GM23338 (cell line): ENCODE data around the gene EPS8. TPM values are rescaled to one million over a fixed set of nuclear protein-coding genes. Genes with fewer than 3 reads are reported as not detected.

Experiments used
- ATAC-seq: fragments of 200-7000 bp; cut with Tn5 transposase; 3 replicates; pipeline ENCODE4 v1.9.1; 2020
- DNase-seq: peaks from one replicate; pipeline ENCODE4 v3.0.0-alpha.2; 2015; ENCODE audit warnings: low spot score
- H2AFZ ChIP-seq: fragments of 200-600 bp; sonication (generic); 2 replicates; pipeline ENCODE4 v1.8.0; 2016; ENCODE audit warnings: antibody characterized with exemption, mild to moderate bottlenecking, moderate library complexity
- H3F3A ChIP-seq: fragments of 200-600 bp; sonication (generic); replicated peaks from 2 replicates; pipeline ENCODE4 v1.8.0; 2017; ENCODE audit warnings: antibody characterized with exemption, mixed run types, low read depth
- H3K27ac ChIP-seq: fragments of 200-600 bp; sonication (generic); 2 replicates; pipeline ENCODE4 v1.6.1; 2016; ENCODE audit warnings: low read depth
- H3K27me3 ChIP-seq: fragments of 200-600 bp; sonication (generic); 2 replicates; pipeline ENCODE4 v1.8.0; 2016; ENCODE audit warnings: mild to moderate bottlenecking, mixed run types, moderate library complexity; ENCODE audit not compliant: insufficient read depth
- H3K36me3 ChIP-seq: fragments of 200-600 bp; sonication (generic); 2 replicates; pipeline ENCODE4 v1.8.0; 2016; ENCODE audit warnings: mild to moderate bottlenecking; ENCODE audit not compliant: insufficient read depth
- H3K4me1 ChIP-seq: fragments of 200-600 bp; sonication (generic); 2 replicates; pipeline ENCODE4 v1.8.0; 2016; ENCODE audit warnings: mild to moderate bottlenecking, moderate library complexity; ENCODE audit not compliant: insufficient read depth
- H3K4me2 ChIP-seq: fragments of 200-600 bp; sonication (generic); 2 replicates; pipeline ENCODE4 v1.7.1; 2017; ENCODE audit warnings: mixed run types
- H3K4me3 ChIP-seq: fragments of 200-600 bp; sonication (generic); 2 replicates; pipeline ENCODE4 v1.6.1; 2016; ENCODE audit warnings: mixed run types
- H3K79me2 ChIP-seq: fragments of 200-600 bp; sonication (generic); replicated peaks from 2 replicates; pipeline ENCODE4 v1.8.0; 2017; ENCODE audit warnings: mild to moderate bottlenecking; ENCODE audit not compliant: insufficient read depth
- H3K9me2 ChIP-seq: fragments of 200-600 bp; sonication (generic); 2 replicates; pipeline ENCODE4 v1.8.0; 2017; ENCODE audit not compliant: insufficient read depth
- H4K20me1 ChIP-seq: fragments of 200-600 bp; sonication (generic); replicated peaks from 2 replicates; pipeline ENCODE4 v1.8.0; 2017; ENCODE audit warnings: mild to moderate bottlenecking; ENCODE audit not compliant: insufficient read depth
- H3K27ac Mint-ChIP-seq: 2 replicates; pipeline ENCODE4 v1.8.0; 2020; ENCODE audit warnings: inconsistent platforms, mild to moderate bottlenecking, moderate library complexity, mixed read lengths
- H3K27me3 Mint-ChIP-seq: 3 replicates; pipeline ENCODE4 v1.8.0; 2022; ENCODE audit warnings: low read depth, mild to moderate bottlenecking, moderate library complexity, mixed read lengths, inconsistent platforms; ENCODE audit not compliant: insufficient read depth, poor library complexity
- H3K36me3 Mint-ChIP-seq: 3 replicates; pipeline ENCODE4 v1.8.0; 2021; ENCODE audit warnings: low read depth, mild to moderate bottlenecking, inconsistent platforms, moderate library complexity, mixed read lengths
- H3K4me1 Mint-ChIP-seq: 3 replicates; pipeline ENCODE4 v1.8.0; 2020; ENCODE audit warnings: mild to moderate bottlenecking, inconsistent platforms, mixed read lengths
- H3K4me3 Mint-ChIP-seq: 3 replicates; pipeline ENCODE4 v1.8.0; 2021; ENCODE audit warnings: moderate library complexity, mild to moderate bottlenecking, inconsistent platforms, mixed read lengths
- H3K9me3 Mint-ChIP-seq: 3 replicates; pipeline ENCODE4 v1.8.0; 2020; ENCODE audit warnings: moderate library complexity, mild to moderate bottlenecking, inconsistent platforms, mixed read lengths
- CREB1 ChIP-seq: fragments of 250-450 bp; sonication (Bioruptor Pico); IDR thresholded peaks from 2 replicates; pipeline ENCODE4 v1.5.0; 2020; ENCODE audit warnings: low read depth, mild to moderate bottlenecking, moderate library complexity
- ETS1 ChIP-seq: IDR thresholded peaks from 2 replicates; pipeline ENCODE4 v1.6.1; 2016; ENCODE audit warnings: antibody characterized with exemption
- EZH2 ChIP-seq: fragments of 200-600 bp; sonication (generic); IDR thresholded peaks from one replicate; pipeline ENCODE4 v1.8.0; 2017; ENCODE audit warnings: antibody characterized with exemption, mild to moderate bottlenecking, low read depth; ENCODE audit not compliant: unreplicated experiment
- EZH2phosphoT487 ChIP-seq: fragments of 200-600 bp; sonication (generic); IDR thresholded peaks from one replicate; pipeline ENCODE4 v1.8.1; 2018; ENCODE audit warnings: antibody characterized with exemption; ENCODE audit not compliant: unreplicated experiment
- JUNB ChIP-seq: IDR thresholded peaks from one replicate; pipeline ENCODE4 v1.6.1; 2016; ENCODE audit warnings: antibody characterized with exemption; ENCODE audit not compliant: unreplicated experiment
- NANOG ChIP-seq: IDR thresholded peaks from 2 replicates; pipeline ENCODE4 v1.6.1; 2016; ENCODE audit warnings: antibody characterized with exemption, borderline replicate concordance
- STAT1 ChIP-seq: IDR thresholded peaks from one replicate; pipeline ENCODE4 v1.6.1; 2016; ENCODE audit warnings: antibody characterized with exemption; ENCODE audit not compliant: unreplicated experiment
- ZNF114 ChIP-seq: fragments of 250-450 bp; sonication (Bioruptor Pico); IDR thresholded peaks from 2 replicates; pipeline ENCODE4 v1.5.0; 2020; ENCODE audit warnings: mild to moderate bottlenecking, moderate library complexity
- ZNF462 ChIP-seq: fragments of 250-450 bp; sonication (Bioruptor Pico); IDR thresholded peaks from 2 replicates; pipeline ENCODE4 v1.5.0; 2020; ENCODE audit warnings: mild to moderate bottlenecking, moderate library complexity
- polyA plus RNA-seq: library from polyadenylated mRNA; unstranded; fragments of >200 nt; fragmentation: Nextera tagmentation; extraction: Ambion mirVana; gene quantifications from 2 replicates; pipeline ENCODE4 v1.2.1, GENCODE V29; 2016
- total RNA-seq: library from RNA; depleted of rRNA; stranded (reverse); fragments of >200 nt; shearing (Covaris generic); gene quantifications from 2 replicates; pipeline ENCODE4 v1.2.3, GENCODE V29; 2014

Gene EPS8
- total and polyA plus RNA-seq, 2 experiments from 2014 or later = 3.5 to 5.4 TPM

GRCh38 chr12:15603474-15604085 lies 185.6 kb downstream of the EPS8 start:
- no peaks in the 10 kb centered on the region for H3K9me3 Mint-ChIP-seq
- DNase-seq (no peak), ATAC-seq (no peak)
- Histone ChIP-seq H3K27ac (no peak overlapping the region), H3K4me2 (no peak overlapping the region), H3K79me2 (no peaks in the 10 kb centered on the region), H2AFZ (no peak overlapping the region), H3F3A (no peaks in the 10 kb centered on the region), H3K9me2 (no peaks in the 10 kb centered on the region), H3K4me1 (no peaks in the 10 kb centered on the region), H4K20me1 (no peaks in the 10 kb centered on the region), H3K36me3 (no peaks in the 10 kb centered on the region), H3K4me3 (no peak overlapping the region), H3K27me3 (no peaks in the 10 kb centered on the region)
- no peaks in the 10 kb centered on the region for H3K4me1 Mint-ChIP-seq
- no peak for TF ChIP-seq EZH2
- no peak for TF ChIP-seq NANOG
- H3K27me3 Mint-ChIP-seq = no peaks in the 10 kb centered on the region
- no peak overlapping the region for H3K27ac Mint-ChIP-seq
- no peak overlapping the region for H3K4me3 Mint-ChIP-seq
- no peaks in the 10 kb centered on the region for H3K36me3 Mint-ChIP-seq

- ATAC-seq (no peak), DNase-seq (no peak)
- no peaks in the 10 kb centered on the region for H3K27me3 Mint-ChIP-seq
- H3K4me1 Mint-ChIP-seq = no peaks in the 10 kb centered on the region
- no peak overlapping the region for H2AFZ ChIP-seq
- no peaks in the 10 kb centered on the region for H3K36me3 ChIP-seq
- H3K36me3 Mint-ChIP-seq = no peaks in the 10 kb centered on the region
- no peaks in the 10 kb centered on the region for H3K27me3 ChIP-seq
- no peak overlapping the region for H3K27ac Mint-ChIP-seq
- no peaks in the 10 kb centered on the region for H3K9me3 Mint-ChIP-seq
- no peaks in the 10 kb centered on the region for H4K20me1 ChIP-seq
- TF ChIP-seq ETS1 = no peak
- TF ChIP-seq ZNF114 (CRISPR knock-in tag) = no peak
- TF ChIP-seq STAT1 = no peak
- no peak for TF ChIP-seq CREB1 (CRISPR knock-in tag)
- TF ChIP-seq ZNF462 (CRISPR knock-in tag) = no peak
- TF ChIP-seq EZH2phosphoT487 = no peak
- no peak for TF ChIP-seq JUNB
- TF ChIP-seq EZH2 = no peak
- no peaks in the 10 kb centered on the region for H3K9me2 ChIP-seq
- H3K4me3 ChIP-seq = no peak overlapping the region
- H3K4me3 Mint-ChIP-seq = no peak overlapping the region
- no peak overlapping the region for H3K4me2 ChIP-seq
- no peak overlapping the region for H3K27ac ChIP-seq
- no peaks in the 10 kb centered on the region for H3K4me1 ChIP-seq
- H3F3A ChIP-seq = no peaks in the 10 kb centered on the region
- no peaks in the 10 kb centered on the region for H3K79me2 ChIP-seq
These were observed 187.0 kb downstream of the EPS8 start for GRCh38 chr12:15602051-15602672.
